GM12801 (cell line): Measurements from ENCODE around the gene SPAM1.

ENCODE experiments used
- TF ChIP-seq, protein P1 (sequence below): IDR thresholded peaks from one replicate; pipeline ENCODE4 v1.5.1; 2011; ENCODE audit warnings: control low read depth; ENCODE audit not compliant: insufficient read length; ENCODE audit errors: extremely low read depth

The SPAM1 gene

DNA sequence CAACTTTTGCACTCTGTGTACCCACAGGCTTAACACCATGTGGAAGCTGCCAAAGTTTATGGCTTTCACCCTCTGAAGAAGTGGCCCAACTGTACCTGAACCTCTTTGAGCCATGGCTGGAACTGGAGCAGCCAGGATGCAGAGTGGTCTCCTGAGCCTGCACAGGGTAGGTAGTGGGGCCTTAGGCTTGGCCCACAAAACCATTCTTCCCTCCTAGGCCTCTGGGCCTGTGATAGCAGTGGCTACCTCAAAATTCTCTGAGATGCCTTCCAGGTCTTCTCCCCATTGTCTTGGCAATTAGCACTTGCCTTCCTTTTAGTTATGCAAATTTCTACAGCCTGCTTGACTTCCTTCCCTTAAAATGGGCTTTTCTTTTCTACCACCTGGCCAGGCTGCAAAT lies 19.3 kb upstream of the SPAM1 start:
- TF ChIP-seq, protein P1, sequence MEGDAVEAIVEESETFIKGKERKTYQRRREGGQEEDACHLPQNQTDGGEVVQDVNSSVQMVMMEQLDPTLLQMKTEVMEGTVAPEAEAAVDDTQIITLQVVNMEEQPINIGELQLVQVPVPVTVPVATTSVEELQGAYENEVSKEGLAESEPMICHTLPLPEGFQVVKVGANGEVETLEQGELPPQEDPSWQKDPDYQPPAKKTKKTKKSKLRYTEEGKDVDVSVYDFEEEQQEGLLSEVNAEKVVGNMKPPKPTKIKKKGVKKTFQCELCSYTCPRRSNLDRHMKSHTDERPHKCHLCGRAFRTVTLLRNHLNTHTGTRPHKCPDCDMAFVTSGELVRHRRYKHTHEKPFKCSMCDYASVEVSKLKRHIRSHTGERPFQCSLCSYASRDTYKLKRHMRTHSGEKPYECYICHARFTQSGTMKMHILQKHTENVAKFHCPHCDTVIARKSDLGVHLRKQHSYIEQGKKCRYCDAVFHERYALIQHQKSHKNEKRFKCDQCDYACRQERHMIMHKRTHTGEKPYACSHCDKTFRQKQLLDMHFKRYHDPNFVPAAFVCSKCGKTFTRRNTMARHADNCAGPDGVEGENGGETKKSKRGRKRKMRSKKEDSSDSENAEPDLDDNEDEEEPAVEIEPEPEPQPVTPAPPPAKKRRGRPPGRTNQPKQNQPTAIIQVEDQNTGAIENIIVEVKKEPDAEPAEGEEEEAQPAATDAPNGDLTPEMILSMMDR: no peak

DNA sequence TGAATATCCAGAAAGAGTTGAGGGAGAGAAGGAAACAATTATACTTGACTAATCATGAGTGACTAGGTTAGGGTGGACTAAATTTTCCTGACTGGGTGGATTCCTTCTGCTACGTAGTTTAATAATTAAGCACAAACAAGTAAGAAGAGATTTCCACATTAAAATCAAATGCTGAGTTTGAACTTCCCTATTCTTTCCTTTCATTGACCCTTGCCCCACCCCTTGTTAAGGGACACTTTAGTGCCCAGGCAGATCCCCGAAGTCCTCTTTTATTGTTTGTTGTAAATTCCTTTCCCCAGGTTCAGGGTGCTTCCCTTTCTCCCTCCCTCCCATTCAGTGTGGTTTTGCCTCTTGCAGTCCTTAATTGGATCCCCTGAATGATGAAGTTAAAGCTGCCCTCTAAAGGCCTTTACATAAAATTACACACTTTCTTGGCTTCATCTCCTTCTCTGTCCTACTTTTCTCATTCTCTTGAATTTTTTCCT lies 8.8 kb upstream of the SPAM1 start:
- TF ChIP-seq, protein P1: no peak

DNA sequence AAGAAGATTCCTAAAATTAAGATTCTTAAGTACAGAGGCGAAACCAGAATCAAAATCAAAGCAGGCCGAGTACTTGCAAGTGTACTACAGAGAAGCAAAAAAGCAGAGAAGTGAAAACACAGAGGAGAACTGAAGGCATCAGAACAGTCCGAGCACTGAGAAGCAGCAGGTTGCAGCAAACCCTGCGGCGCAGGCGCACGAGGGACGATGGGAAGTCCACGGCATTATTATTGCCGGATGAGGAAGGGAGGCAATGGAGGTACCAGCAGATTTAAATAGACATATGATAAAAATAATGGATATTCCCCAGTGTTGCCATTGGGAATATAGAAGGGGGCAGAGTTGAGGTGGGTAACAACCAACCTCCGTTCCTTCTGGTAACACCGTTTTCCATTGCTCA lies 7.2 kb upstream of the SPAM1 start:
- TF ChIP-seq, protein P1: no peak

DNA sequence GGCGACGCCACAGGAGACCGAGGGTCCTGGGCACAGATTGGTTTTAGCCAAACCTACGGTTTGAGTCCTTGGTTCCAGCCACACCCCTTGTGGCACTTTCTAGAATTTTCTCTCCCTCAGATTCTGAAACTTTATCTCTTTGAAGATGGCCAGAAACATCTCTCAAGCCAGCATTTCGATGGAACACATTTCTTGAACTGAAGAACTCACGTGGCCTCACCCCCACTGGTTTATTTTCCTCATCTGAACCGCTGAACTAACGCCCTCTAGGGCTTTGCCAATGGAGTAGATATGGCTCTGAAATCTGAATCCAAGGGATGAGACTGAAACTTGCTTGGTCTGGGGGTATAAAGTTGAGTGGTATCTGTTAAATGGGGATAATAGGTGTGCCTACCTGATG lies 6.7 kb upstream of the SPAM1 start:
- TF ChIP-seq, protein P1: no peak

DNA sequence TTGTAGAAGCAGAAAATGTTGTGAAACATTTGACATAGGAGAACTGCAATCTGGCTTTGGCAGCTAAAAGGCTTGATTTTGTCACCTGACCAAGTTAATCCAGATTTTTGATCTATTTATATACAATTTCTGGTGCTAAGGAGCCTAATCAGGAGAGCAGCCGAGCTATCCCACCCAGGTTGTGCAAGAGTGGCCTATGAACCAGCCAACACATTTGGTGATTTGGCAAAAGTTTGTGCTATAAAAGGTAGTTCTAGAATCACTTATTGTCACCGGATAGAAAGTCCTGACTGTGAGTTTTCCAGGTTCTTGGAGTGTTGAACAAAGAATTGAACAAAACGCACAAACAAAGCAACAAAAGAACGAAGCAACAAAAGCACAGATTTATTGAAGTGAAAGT lies 1.4 kb upstream of the SPAM1 start:
- TF ChIP-seq, protein P1: no peak

DNA sequence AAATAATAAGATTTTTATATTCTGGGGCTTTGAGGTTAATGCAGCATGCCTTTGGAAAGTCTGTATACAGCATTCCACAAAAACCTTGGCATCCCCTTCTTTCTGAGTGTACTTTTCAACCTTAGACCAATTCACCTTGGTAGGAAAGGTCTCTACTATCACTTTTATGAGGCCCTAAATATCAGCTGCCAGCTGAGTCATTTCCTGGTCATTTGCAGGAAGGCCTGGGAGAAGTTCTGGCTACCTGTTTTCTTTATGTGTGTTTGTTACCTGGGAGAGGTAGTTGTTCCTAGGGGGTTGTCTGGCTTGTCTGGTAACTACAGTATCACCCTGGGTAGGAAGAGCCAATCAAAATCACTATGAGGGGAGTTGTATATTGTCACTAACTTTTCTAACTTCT lies 4.1 kb downstream of the SPAM1 start:
- TF ChIP-seq, protein P1: no peak

DNA sequence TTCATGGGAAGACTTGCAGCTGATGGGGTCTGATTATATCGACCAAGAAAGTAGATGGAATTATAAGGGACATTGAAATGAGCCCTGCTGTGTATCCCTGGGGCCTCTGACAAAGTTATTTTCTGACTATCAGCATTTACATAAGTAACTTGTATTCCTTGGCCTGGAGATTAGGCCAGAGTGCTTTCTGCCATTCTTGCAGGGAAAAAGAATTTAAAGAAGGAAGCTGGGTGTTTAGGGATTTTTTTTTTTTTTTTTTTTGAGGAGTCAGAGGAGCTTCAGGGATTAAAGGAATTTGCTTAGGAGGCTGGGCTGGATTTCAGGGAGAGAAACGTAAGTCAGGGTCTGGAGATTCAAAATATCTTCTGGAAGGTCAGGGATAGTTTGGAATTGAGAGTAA lies 4.6 kb downstream of the SPAM1 start:
- TF ChIP-seq, protein P1: no peak
